ENCODE measurements around the gene UTY. TPM values are rescaled to one million over a fixed set of nuclear protein-coding genes. Genes with fewer than 3 reads are reported as not detected.

Gene UTY
- total and polyA plus RNA-seq, 2 experiments from 2014 or later = 15.7 to 36.3 TPM

DNA sequence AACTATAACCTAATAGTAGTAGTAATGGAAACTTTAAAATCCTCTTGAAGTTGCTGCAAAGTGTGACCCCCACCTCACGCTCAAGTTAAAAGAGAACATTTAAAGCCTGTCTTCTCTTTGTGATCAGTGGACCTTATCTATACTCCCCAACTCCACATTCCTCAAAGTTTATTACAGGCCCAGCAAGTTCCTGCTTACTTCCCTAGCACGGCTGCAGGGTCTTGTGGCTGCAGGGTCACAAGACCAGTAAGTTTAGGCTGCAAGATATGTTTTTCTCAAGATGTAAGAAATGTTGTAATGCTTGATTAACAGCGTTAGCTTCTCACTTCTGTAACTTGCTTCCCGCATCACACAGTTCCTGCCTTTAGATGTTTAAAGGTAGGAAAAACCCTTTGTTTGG, 141.1 kb downstream of the UTY start (continued):
- TF ChIP-seq, protein P1, sequence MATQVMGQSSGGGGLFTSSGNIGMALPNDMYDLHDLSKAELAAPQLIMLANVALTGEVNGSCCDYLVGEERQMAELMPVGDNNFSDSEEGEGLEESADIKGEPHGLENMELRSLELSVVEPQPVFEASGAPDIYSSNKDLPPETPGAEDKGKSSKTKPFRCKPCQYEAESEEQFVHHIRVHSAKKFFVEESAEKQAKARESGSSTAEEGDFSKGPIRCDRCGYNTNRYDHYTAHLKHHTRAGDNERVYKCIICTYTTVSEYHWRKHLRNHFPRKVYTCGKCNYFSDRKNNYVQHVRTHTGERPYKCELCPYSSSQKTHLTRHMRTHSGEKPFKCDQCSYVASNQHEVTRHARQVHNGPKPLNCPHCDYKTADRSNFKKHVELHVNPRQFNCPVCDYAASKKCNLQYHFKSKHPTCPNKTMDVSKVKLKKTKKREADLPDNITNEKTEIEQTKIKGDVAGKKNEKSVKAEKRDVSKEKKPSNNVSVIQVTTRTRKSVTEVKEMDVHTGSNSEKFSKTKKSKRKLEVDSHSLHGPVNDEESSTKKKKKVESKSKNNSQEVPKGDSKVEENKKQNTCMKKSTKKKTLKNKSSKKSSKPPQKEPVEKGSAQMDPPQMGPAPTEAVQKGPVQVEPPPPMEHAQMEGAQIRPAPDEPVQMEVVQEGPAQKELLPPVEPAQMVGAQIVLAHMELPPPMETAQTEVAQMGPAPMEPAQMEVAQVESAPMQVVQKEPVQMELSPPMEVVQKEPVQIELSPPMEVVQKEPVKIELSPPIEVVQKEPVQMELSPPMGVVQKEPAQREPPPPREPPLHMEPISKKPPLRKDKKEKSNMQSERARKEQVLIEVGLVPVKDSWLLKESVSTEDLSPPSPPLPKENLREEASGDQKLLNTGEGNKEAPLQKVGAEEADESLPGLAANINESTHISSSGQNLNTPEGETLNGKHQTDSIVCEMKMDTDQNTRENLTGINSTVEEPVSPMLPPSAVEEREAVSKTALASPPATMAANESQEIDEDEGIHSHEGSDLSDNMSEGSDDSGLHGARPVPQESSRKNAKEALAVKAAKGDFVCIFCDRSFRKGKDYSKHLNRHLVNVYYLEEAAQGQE (IDR thresholded peaks at IDR 0.05; ENCODE audit: unreplicated experiment) = no peak
- TF ChIP-seq JUNB (IDR thresholded peaks at IDR 0.05; ENCODE audit: unreplicated experiment) (no peak), NANOG (IDR thresholded peaks at IDR 0.05; ENCODE audit: borderline replicate concordance) (no peak), EZH2phosphoT487 (IDR thresholded peaks at IDR 0.05; ENCODE audit: unreplicated experiment) (no peak), ZNF331 (CRISPR knock-in tag; IDR thresholded peaks at IDR 0.05; ENCODE audit: low read depth) (no peak), EZH2 (IDR thresholded peaks at IDR 0.05; ENCODE audit: low read depth, unreplicated experiment) (no peak), CTCF (conservative IDR thresholded peaks at IDR 0.05; ENCODE audit: low read depth in 2 of 2) (no peak), POLR2AphosphoS5 (IDR thresholded peaks at IDR 0.05; ENCODE audit: low read depth) (no peak), CREB1 (CRISPR knock-in tag; IDR thresholded peaks at IDR 0.05; ENCODE audit: low read depth) (no peak)

GRCh38 chrY:13337934-13338333, 141.9 kb downstream of the UTY start:
- no peaks in the 10 kb centered on the region for H3K4me1 ChIP-seq (ENCODE audit: insufficient read depth)
- no peaks in the 10 kb centered on the region for H3K36me3 ChIP-seq (ENCODE audit: insufficient read depth)
- peaks cover 13% of the 10 kb centered on the region; the same call in 1 of the 2 replicates for H3K79me2 ChIP-seq (replicated peaks; ENCODE audit: insufficient read depth)
- H3K4me3 ChIP-seq = no peak overlapping the region
- no peaks in the 10 kb centered on the region for H3F3A ChIP-seq (replicated peaks; ENCODE audit: low read depth)
- no peaks in the 10 kb centered on the region for H3K27me3 ChIP-seq (ENCODE audit: insufficient read depth)
- DNase-seq (ENCODE audit: low spot score) (no peak), ATAC-seq (no peak)
- Mint-ChIP-seq H3K27ac (no peak overlapping the region), H3K4me1 (peaks cover 11% of the 10 kb centered on the region), H3K36me3 (ENCODE audit: low read depth) (peaks cover 68% of the 10 kb centered on the region), H3K27me3 (ENCODE audit: insufficient read depth, low read depth, poor library complexity) (peaks cover 4% of the 10 kb centered on the region), H3K9me3 (no peaks in the 10 kb centered on the region; the same call in 1 of the 3 replicates), H3K4me3 (no peak overlapping the region)
- no peak overlapping the region for H3K27ac ChIP-seq (ENCODE audit: low read depth)
- H3K4me2 ChIP-seq = no peak overlapping the region
- no peaks in the 10 kb centered on the region for H3K9me2 ChIP-seq (ENCODE audit: insufficient read depth)
- H4K20me1 ChIP-seq (replicated peaks; ENCODE audit: insufficient read depth) = no peaks in the 10 kb centered on the region
- H2AFZ ChIP-seq = no peak overlapping the region
- TF ChIP-seq, protein P1 (IDR thresholded peaks at IDR 0.05; ENCODE audit: unreplicated experiment) = no peak
- TF ChIP-seq, protein P2, sequence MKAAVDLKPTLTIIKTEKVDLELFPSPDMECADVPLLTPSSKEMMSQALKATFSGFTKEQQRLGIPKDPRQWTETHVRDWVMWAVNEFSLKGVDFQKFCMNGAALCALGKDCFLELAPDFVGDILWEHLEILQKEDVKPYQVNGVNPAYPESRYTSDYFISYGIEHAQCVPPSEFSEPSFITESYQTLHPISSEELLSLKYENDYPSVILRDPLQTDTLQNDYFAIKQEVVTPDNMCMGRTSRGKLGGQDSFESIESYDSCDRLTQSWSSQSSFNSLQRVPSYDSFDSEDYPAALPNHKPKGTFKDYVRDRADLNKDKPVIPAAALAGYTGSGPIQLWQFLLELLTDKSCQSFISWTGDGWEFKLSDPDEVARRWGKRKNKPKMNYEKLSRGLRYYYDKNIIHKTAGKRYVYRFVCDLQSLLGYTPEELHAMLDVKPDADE (IDR thresholded peaks at IDR 0.05) = no peak
- TF ChIP-seq ZNF114 (CRISPR knock-in tag; IDR thresholded peaks at IDR 0.05) = no peak
- no peak for TF ChIP-seq EZH2phosphoT487 (IDR thresholded peaks at IDR 0.05; ENCODE audit: unreplicated experiment)
- no peak for TF ChIP-seq POLR2AphosphoS5 (IDR thresholded peaks at IDR 0.05; ENCODE audit: low read depth)
- no peak for TF ChIP-seq CREB1 (CRISPR knock-in tag; IDR thresholded peaks at IDR 0.05; ENCODE audit: low read depth)

Measured in GM23338 (cell line).